IPS DF 6.9 (cell line): Measurements from ENCODE around the gene ARHGAP4.

Source experiments
- DNase-seq: peaks from one replicate; pipeline ENCODE4 v3.0.0-alpha.2; 2013; ENCODE audit warnings: low read depth, low spot score
- H3K27ac ChIP-seq: one replicate; pipeline ENCODE4 v1.5.1; 2013; ENCODE audit warnings: low read length, control low read depth
- H3K27me3 ChIP-seq: 2 replicates; pipeline ENCODE4 v1.6.1; 2013; ENCODE audit warnings: mild to moderate bottlenecking, low read length; ENCODE audit not compliant: control insufficient read depth, insufficient read depth
- H3K36me3 ChIP-seq: 2 replicates; pipeline ENCODE4 v1.6.1; 2013; ENCODE audit warnings: low read length; ENCODE audit not compliant: control insufficient read depth, insufficient read depth
- H3K4me1 ChIP-seq: 2 replicates; pipeline ENCODE4 v1.6.1; 2013; ENCODE audit warnings: low read length; ENCODE audit not compliant: control insufficient read depth, insufficient read depth
- H3K4me3 ChIP-seq: 2 replicates; pipeline ENCODE4 v1.5.1; 2013; ENCODE audit warnings: mild to moderate bottlenecking, low read length
- H3K9me3 ChIP-seq: 2 replicates; pipeline ENCODE4 v1.6.1; 2013; ENCODE audit warnings: low read length, inconsistent platforms; ENCODE audit not compliant: control insufficient read depth, insufficient read depth
- WGBS: extraction: QIAGEN DNeasy Blood & Tissue Kit; methylation state at CpG from one replicate; pipeline ENCODE4 v1.1.7; 2013; ENCODE audit warnings: mixed read lengths, missing lambda C conversion rate; ENCODE audit not compliant: insufficient read length, insufficient coverage; 5-methylcytosine and 5-hydroxymethylcytosine counted together

ARHGAP4 gene

GRCh38 chrX:153913701-153914100 lies 12.4 kb downstream of the ARHGAP4 start:
- WGBS = no CpG with 5 or more reads among the region's 17 CpGs

GRCh38 chrX:153913211-153913610 lies 12.9 kb downstream of the ARHGAP4 start:
- Histone ChIP-seq H3K27ac (no peak overlapping the region), H3K4me3 (no peak overlapping the region), H3K36me3 (no peaks in the 10 kb centered on the region; the same call in 1 of the 2 replicates), H3K4me1 (peaks cover 1% of the 10 kb centered on the region; the same call in 1 of the 2 replicates), H3K9me3 (no peaks in the 10 kb centered on the region), H3K27me3 (no peaks in the 10 kb centered on the region)
- no peak for DNase-seq
- no CpG with 5 or more reads among the region's 17 CpGs for WGBS

More at GRCh38 chrX:153913701-153914100, 12.4 kb downstream of the ARHGAP4 start:
- no peaks in the 10 kb centered on the region; the same call in 1 of the 2 replicates for H3K36me3 ChIP-seq
- no peaks in the 10 kb centered on the region for H3K9me3 ChIP-seq
- peaks cover 1% of the 10 kb centered on the region; the same call in 1 of the 2 replicates for H3K4me1 ChIP-seq
- no peak for DNase-seq
- no peaks in the 10 kb centered on the region for H3K27me3 ChIP-seq
- no peak overlapping the region for H3K27ac ChIP-seq
- H3K4me3 ChIP-seq = no peak overlapping the region

GRCh38 chrX:153911798-153912197 lies 14.3 kb downstream of the ARHGAP4 start:
- Histone ChIP-seq H3K27ac (no peak overlapping the region), H3K27me3 (no peaks in the 10 kb centered on the region), H3K4me1 (0 out of 2 replicates have a peak, but pooled peaks cover 1% of the 10 kb centered on the region), H3K36me3 (no peaks in the 10 kb centered on the region; the same call in 1 of the 2 replicates), H3K4me3 (no peak overlapping the region), H3K9me3 (no peaks in the 10 kb centered on the region)
- WGBS = no CpG with 5 or more reads among the region's 6 CpGs
- DNase-seq = no peak

- Histone ChIP-seq H3K4me3 (no peak overlapping the region), H3K4me1 (0 out of 2 replicates have a peak, but pooled peaks cover 1% of the 10 kb centered on the region), H3K9me3 (no peaks in the 10 kb centered on the region), H3K27me3 (no peaks in the 10 kb centered on the region), H3K36me3 (no peaks in the 10 kb centered on the region; the same call in 1 of the 2 replicates), H3K27ac (no peak overlapping the region)
- no CpG with 5 or more reads among the region's 22 CpGs for WGBS
- no peak for DNase-seq
Measured at GRCh38 chrX:153910446-153910845, 15.6 kb downstream of the ARHGAP4 start.

GRCh38 chrX:153909980-153910360 lies 16.1 kb downstream of the ARHGAP4 start:
- WGBS = no CpG with 5 or more reads among the region's 25 CpGs
- Histone ChIP-seq H3K4me3 (no peak overlapping the region), H3K36me3 (no peaks in the 10 kb centered on the region; the same call in 1 of the 2 replicates), H3K27ac (no peak overlapping the region), H3K4me1 (0 out of 2 replicates have a peak, but pooled peaks cover 1% of the 10 kb centered on the region), H3K9me3 (no peaks in the 10 kb centered on the region), H3K27me3 (no peaks in the 10 kb centered on the region)
- no peak for DNase-seq

- Histone ChIP-seq H3K9me3 (no peaks in the 10 kb centered on the region), H3K36me3 (no peaks in the 10 kb centered on the region; the same call in 1 of the 2 replicates), H3K4me3 (no peak overlapping the region), H3K4me1 (peaks cover 2% of the 10 kb centered on the region; the same call in 1 of the 2 replicates), H3K27ac (no peak overlapping the region), H3K27me3 (no peaks in the 10 kb centered on the region)
- WGBS = no CpG with 5 or more reads among the region's 37 CpGs
- no peak for DNase-seq
Measured at GRCh38 chrX:153909024-153909979, 16.8 kb downstream of the ARHGAP4 start.

GRCh38 chrX:153908219-153908860 lies 17.7 kb downstream of the ARHGAP4 start:
- no peaks in the 10 kb centered on the region; the same call in 1 of the 2 replicates for H3K36me3 ChIP-seq
- peaks cover 3% of the 10 kb centered on the region; the same call in 1 of the 2 replicates for H3K4me1 ChIP-seq
- no CpG with 5 or more reads among the region's 23 CpGs for WGBS
- no peaks in the 10 kb centered on the region for H3K9me3 ChIP-seq
- DNase-seq = no peak
- H3K4me3 ChIP-seq = no peak overlapping the region
- no peaks in the 10 kb centered on the region for H3K27me3 ChIP-seq
- H3K27ac ChIP-seq = no peak overlapping the region

GRCh38 chrX:153907456-153907855 lies 18.6 kb downstream of the ARHGAP4 start:
- H3K9me3 ChIP-seq = no peaks in the 10 kb centered on the region
- H3K27ac ChIP-seq = no peak overlapping the region
- H3K4me1 ChIP-seq = peaks cover 3% of the 10 kb centered on the region; the same call in 1 of the 2 replicates
- no peak overlapping the region for H3K4me3 ChIP-seq
- no peaks in the 10 kb centered on the region; the same call in 1 of the 2 replicates for H3K36me3 ChIP-seq
- no peaks in the 10 kb centered on the region for H3K27me3 ChIP-seq
- no peak for DNase-seq
- WGBS = no CpG with 5 or more reads among the region's 12 CpGs

GRCh38 chrX:153906126-153906917 lies 19.7 kb downstream of the ARHGAP4 start:
- no peak overlapping the region for H3K4me3 ChIP-seq
- no CpG with 5 or more reads among the region's 27 CpGs for WGBS
- no peak for DNase-seq
- H3K27me3 ChIP-seq = no peaks in the 10 kb centered on the region
- H3K9me3 ChIP-seq = no peaks in the 10 kb centered on the region
- H3K36me3 ChIP-seq = no peaks in the 10 kb centered on the region; the same call in 1 of the 2 replicates
- peaks cover 4% of the 10 kb centered on the region for H3K4me1 ChIP-seq
- H3K27ac ChIP-seq = no peak overlapping the region
